IMR-90 (cell line): ENCODE data around the gene MYL6. TPM values are rescaled to one million over a fixed set of nuclear protein-coding genes. Genes with fewer than 3 reads are reported as not detected.

ENCODE experiments used
- ATAC-seq: fragments of 200-7000 bp; cut with Tn5 transposase; 2 replicates; pipeline ENCODE4 v1.9.1; 2020; ENCODE audit warnings: low read depth, mild to moderate bottlenecking, moderate library complexity
- BruUV-seq: library from RNA; stranded (reverse); fragments of 400-500 nt; replicated peaks from 2 replicates; lab custom pipeline; 2021; lab: Mats Ljungman, UMichigan
- CTCF ChIA-PET: fragments of 300-600 bp; formaldehyde crosslinking; extraction: SDS; loops from one replicate; lab custom pipeline; 2021; ENCODE audit warnings: antibody characterized with exemption; lab: Yijun Ruan, JAX
- POLR2A ChIA-PET: fragments of 300-600 bp; sonication (Branson Sonifier 250); formaldehyde crosslinking; loops from one replicate; lab custom pipeline; 2022; ENCODE audit warnings: antibody characterized with exemption; ENCODE audit not compliant: unreplicated experiment; lab: Charles Lee
- DNase-seq: peaks from one replicate; pipeline ENCODE4 v3.0.0; 2013
- H2AFZ ChIP-seq: replicated peaks from 2 replicates; pipeline ENCODE3; 2013; ENCODE audit warnings: low read length, mild to moderate bottlenecking; ENCODE audit not compliant: poor library complexity
- H2AK5ac ChIP-seq: 2 replicates; pipeline ENCODE4 v1.6.1; 2013; ENCODE audit warnings: low read depth, low read length, inconsistent platforms
- H2AK9ac ChIP-seq: replicated peaks from 2 replicates; pipeline ENCODE3; 2013; ENCODE audit warnings: mild to moderate bottlenecking, low read depth, low read length, moderate library complexity; ENCODE audit not compliant: poor library complexity
- H2BK120ac ChIP-seq: 2 replicates; pipeline ENCODE4 v1.6.1; 2013; ENCODE audit warnings: low read depth, low read length, inconsistent platforms
- H2BK15ac ChIP-seq: 3 replicates; pipeline ENCODE4 v1.6.1; 2013; ENCODE audit warnings: low read depth, low read length, inconsistent platforms
- H2BK20ac ChIP-seq: 2 replicates; pipeline ENCODE4 v1.6.1; 2013; ENCODE audit warnings: low read depth, mild to moderate bottlenecking, inconsistent platforms, low read length, moderate library complexity
- H2BK5ac ChIP-seq: 2 replicates; pipeline ENCODE4 v1.6.1; 2013; ENCODE audit warnings: mild to moderate bottlenecking, low read depth, low read length, inconsistent platforms; ENCODE audit not compliant: poor library complexity, severe bottlenecking
- H3K14ac ChIP-seq: replicated peaks from 2 replicates; pipeline ENCODE4 v1.6.1; 2013; ENCODE audit warnings: low read depth, low read length, inconsistent platforms
- H3K18ac ChIP-seq: 2 replicates; pipeline ENCODE4 v1.6.1; 2013; ENCODE audit warnings: low read depth, low read length, control low read depth
- H3K23ac ChIP-seq: 2 replicates; pipeline ENCODE4 v1.6.1; 2013; ENCODE audit warnings: low read depth, low read length, inconsistent platforms
- H3K27ac ChIP-seq: 2 replicates; pipeline ENCODE4 v1.5.1; 2013; ENCODE audit warnings: mild to moderate bottlenecking, control low read depth, low read length; ENCODE audit not compliant: insufficient read depth
- H3K27me3 ChIP-seq: 2 replicates; pipeline ENCODE4 v1.6.1; 2013; ENCODE audit warnings: low read length; ENCODE audit not compliant: control insufficient read depth, insufficient read depth
- H3K36me3 ChIP-seq: 2 replicates; pipeline ENCODE4 v1.6.1; 2013; ENCODE audit warnings: low read length, mixed read lengths; ENCODE audit not compliant: control insufficient read depth, insufficient read depth
- H3K4ac ChIP-seq: 2 replicates; pipeline ENCODE4 v1.6.1; 2013; ENCODE audit warnings: low read depth, low read length, inconsistent platforms
- H3K4me1 ChIP-seq: 2 replicates; pipeline ENCODE4 v1.6.1; 2013; ENCODE audit warnings: low read length, mixed read lengths; ENCODE audit not compliant: control insufficient read depth, insufficient read depth
- H3K4me2 ChIP-seq: 2 replicates; pipeline ENCODE4 v1.6.1; 2013; ENCODE audit warnings: low read depth, mild to moderate bottlenecking, control low read depth, low read length, moderate library complexity
- H3K4me3 ChIP-seq: 2 replicates; pipeline ENCODE4 v1.5.1; 2013; ENCODE audit warnings: low read depth, mild to moderate bottlenecking, control low read depth, low read length, moderate library complexity; ENCODE audit not compliant: insufficient read depth
- H3K56ac ChIP-seq: 2 replicates; pipeline ENCODE4 v1.6.1; 2013; ENCODE audit warnings: low read length, inconsistent platforms; ENCODE audit not compliant: insufficient read depth; ENCODE audit errors: extremely low read depth
- H3K79me1 ChIP-seq, 2 experiments: 2 replicates each; pipeline ENCODE4 v1.6.1; 2013; ENCODE audit warnings: low read length in 2 of 2, inconsistent platforms in 1 of 2, low read depth in 1 of 2
- H3K9ac ChIP-seq: 2 replicates; pipeline ENCODE4 v1.6.1; 2013; ENCODE audit warnings: low read depth, low read length, control low read depth
- H3K9me1 ChIP-seq: 2 replicates; pipeline ENCODE4 v1.6.1; 2013; ENCODE audit warnings: low read length, inconsistent platforms; ENCODE audit not compliant: insufficient read depth
- H3K9me3 ChIP-seq: 2 replicates; pipeline ENCODE4 v1.6.1; 2013; ENCODE audit warnings: low read length; ENCODE audit not compliant: control insufficient read depth, insufficient read depth
- H4K20me1 ChIP-seq: 2 replicates; pipeline ENCODE4 v1.6.1; 2013; ENCODE audit warnings: low read length, inconsistent platforms; ENCODE audit not compliant: insufficient read depth
- H4K5ac ChIP-seq: 2 replicates; pipeline ENCODE4 v1.6.1; 2013; ENCODE audit warnings: mild to moderate bottlenecking, low read depth, low read length, control low read depth
- H4K8ac ChIP-seq, 2 experiments: 2 replicates each; pipeline ENCODE4 v1.6.1; 2013; ENCODE audit warnings: low read depth in 2 of 2, low read length in 2 of 2, control low read depth in 1 of 2, inconsistent platforms in 1 of 2
- H4K91ac ChIP-seq: 2 replicates; pipeline ENCODE4 v1.6.1; 2013; ENCODE audit warnings: low read depth, low read length, inconsistent platforms; ENCODE audit not compliant: insufficient read depth
- BHLHE40 ChIP-seq: fragments of 150-350 bp; IDR thresholded peaks from 2 replicates; pipeline ENCODE4 v1.6.1; 2016; ENCODE audit warnings: mild to moderate bottlenecking, low read depth, low read length
- CEBPB ChIP-seq: IDR thresholded peaks from 2 replicates; pipeline ENCODE4 v1.6.1; 2012; ENCODE audit warnings: low read depth, low read length, improper control_type of control experiment
- CHD1 ChIP-seq: IDR thresholded peaks from 2 replicates; pipeline ENCODE4 v1.6.1; 2012; ENCODE audit warnings: low read depth, low read length, improper control_type of control experiment
- FOS ChIP-seq: fragments of 150-350 bp; IDR thresholded peaks from 2 replicates; pipeline ENCODE4 v1.6.1; 2016; ENCODE audit warnings: low read depth, low read length
- MAFK ChIP-seq: IDR thresholded peaks from 2 replicates; pipeline ENCODE4 v1.6.1; 2012; ENCODE audit warnings: low read depth, low read length, improper control_type of control experiment
- MAZ ChIP-seq: IDR thresholded peaks from 2 replicates; pipeline ENCODE4 v1.6.1; 2012; ENCODE audit warnings: low read depth, mild to moderate bottlenecking, low read length, improper control_type of control experiment, moderate library complexity, borderline replicate concordance
- MXI1 ChIP-seq: IDR thresholded peaks from 2 replicates; pipeline ENCODE4 v1.6.1; 2012; ENCODE audit warnings: low read depth, mild to moderate bottlenecking, low read length, moderate library complexity, borderline replicate concordance
- NFE2L2 ChIP-seq: fragments of 150-350 bp; IDR thresholded peaks from 2 replicates; pipeline ENCODE4 v1.6.1; 2016; ENCODE audit warnings: low read depth, mild to moderate bottlenecking, low read length
- POLR2A ChIP-seq: IDR thresholded peaks from 2 replicates; pipeline ENCODE4 v1.6.1; 2012; ENCODE audit warnings: mild to moderate bottlenecking, low read depth, low read length
- RAD21 ChIP-seq: IDR thresholded peaks from 2 replicates; pipeline ENCODE4 v1.6.1; 2012; ENCODE audit warnings: low read length, improper control_type of control experiment
- RCOR1 ChIP-seq: IDR thresholded peaks from 2 replicates; pipeline ENCODE4 v1.6.1; 2012; ENCODE audit warnings: mild to moderate bottlenecking, low read length, improper control_type of control experiment; ENCODE audit not compliant: insufficient replicate concordance
- RFX5 ChIP-seq: IDR thresholded peaks from 2 replicates; pipeline ENCODE4 v1.8.0; 2012; ENCODE audit warnings: low read depth, mild to moderate bottlenecking, low read length, moderate library complexity
- SMC3 ChIP-seq: fragments of 150-350 bp; IDR thresholded peaks from 2 replicates; pipeline ENCODE4 v1.6.1; 2016; ENCODE audit warnings: low read depth, mild to moderate bottlenecking, antibody characterized with exemption, low read length, moderate library complexity
- WGBS, 2 experiments: methylation state at CpG; one replicate each; pipeline versions ENCODE4 v1.1.5 to v1.1.7; 2013; ENCODE audit warnings: missing lambda C conversion rate in 2 of 2; ENCODE audit not compliant: insufficient read length in 1 of 2; ENCODE audit errors: extremely low coverage in 2 of 2; 5-methylcytosine and 5-hydroxymethylcytosine counted together
- dilution Hi-C: fragments of 300-500 bp; cut with HindIII; formaldehyde crosslinking; loops from one replicate; pipeline ENCODE4 v1.14.3; 2018; ENCODE audit warnings: low sequenced_read_pairs; ENCODE audit not compliant: unreplicated experiment
- in situ Hi-C: fragments of 300-500 bp; cut with MboI; formaldehyde crosslinking; loops from 3 replicates; pipeline ENCODE4 v1.14.3; 2019; ENCODE audit warnings: low sequenced_read_pairs, inconsistent platforms, mixed read lengths
- intact Hi-C: fragments of 100-400 bp; cut with micrococcal nuclease; formaldehyde crosslinking; loops from 2 replicates; pipeline ENCODE4 v1.10.0; 2022
- polyA plus RNA-seq, 3 experiments: library from polyadenylated mRNA; depleted of rRNA; stranded (reverse); fragments of >200 nt; gene quantifications; 2 replicates each; pipeline ENCODE4 v1.2.3, GENCODE V29; 2012; ENCODE audit warnings: low replicate concordance in 1 of 3
- total RNA-seq: library from RNA; depleted of rRNA; stranded (reverse); fragments of >200 nt; gene quantifications from 2 replicates; pipeline ENCODE4 v1.2.3, GENCODE V29; 2012
- TF ChIP-seq, protein P1 (sequence below): fragments of 150-350 bp; IDR thresholded peaks from 2 replicates; pipeline ENCODE4 v1.6.1; 2017; ENCODE audit warnings: mild to moderate bottlenecking, antibody characterized with exemption, low read length, low read depth
- TF ChIP-seq, protein P2 (sequence below): fragments of 150-350 bp; IDR thresholded peaks from 2 replicates; pipeline ENCODE4 v1.6.1; 2016; ENCODE audit warnings: low read depth, mild to moderate bottlenecking, low read length, moderate library complexity, borderline replicate concordance
- TF ChIP-seq, protein P3 (sequence below): conservative IDR thresholded peaks from 2 replicates; pipeline ENCODE4 v1.5.1; 2012; ENCODE audit warnings: mild to moderate bottlenecking, low read depth, low read length, improper control_type of control experiment

The MYL6 gene
- total and polyA plus RNA-seq, 2 of the 4 experiments (the other 2 are of a cell fraction) = 4,816 to 6,979 TPM

DNA sequence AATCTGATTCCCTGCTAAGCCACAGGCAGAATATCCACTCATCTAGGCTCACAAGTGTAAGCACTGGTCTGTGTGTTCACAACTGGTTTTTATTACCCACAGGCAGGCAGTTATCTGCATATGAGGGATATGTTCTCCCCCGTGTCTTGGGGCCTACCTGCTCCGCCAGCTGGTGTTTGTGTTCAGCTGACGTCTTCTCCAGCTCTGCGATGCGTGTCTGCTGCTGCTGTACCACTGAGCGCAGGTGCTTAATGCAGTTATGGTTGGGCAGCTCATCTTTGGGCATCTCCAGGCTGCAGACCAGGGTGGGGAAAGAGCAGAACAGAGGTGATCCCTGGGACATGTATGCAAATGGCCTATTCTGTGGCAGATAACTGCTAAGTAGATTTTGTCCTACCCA, 49.8 kb downstream of the MYL6 start:
- no peak overlapping the region for H2BK5ac ChIP-seq
- H4K91ac ChIP-seq = no peak overlapping the region
- dilution Hi-C loops (no loop called here), in situ Hi-C loops (no loop called here), intact Hi-C loops (no loop called here)
- no peak overlapping the region for H3K27ac ChIP-seq
- H4K8ac ChIP-seq = no peak overlapping the region
- POLR2A ChIA-PET = interaction anchor here (1.3 kb wide), 1 partner anchor 13 kb away, joined by 4 read pairs; the partner anchor contains the start of gene RNF41
- no peak overlapping the region for H3K18ac ChIP-seq
- H3K79me1 ChIP-seq = peaks cover 10 to 44% of the 10 kb centered on the region in 2 experiments
- no peak overlapping the region for H3K4me2 ChIP-seq
- H4K20me1 ChIP-seq = peaks cover 17% of the 10 kb centered on the region
- H3K9me1 ChIP-seq = no peaks in the 10 kb centered on the region; the same call in 1 of the 2 replicates
- no peak overlapping the region for H3K4me3 ChIP-seq
- no peak overlapping the region; the same call in 1 of the 2 replicates for H3K14ac ChIP-seq
- H3K56ac ChIP-seq = no peak overlapping the region
- no peak overlapping the region for H2AK9ac ChIP-seq
- H2BK120ac ChIP-seq = no peak overlapping the region
- H2AK5ac ChIP-seq = no peak overlapping the region
- WGBS, 2 experiments = 89% methylated on average over 6 of the region's 6 CpGs; no CpG with 5 or more reads in 1 of the 2 experiments
- no peak overlapping the region for H2BK20ac ChIP-seq
- H3K36me3 ChIP-seq = peaks cover 56% of the 10 kb centered on the region
- no peak overlapping the region for H3K4ac ChIP-seq
- no peak for DNase-seq
- no peak for ATAC-seq
- peaks cover 5% of the 10 kb centered on the region for H3K4me1 ChIP-seq
- H3K23ac ChIP-seq = no peak overlapping the region
- H3K9me3 ChIP-seq = no peaks in the 10 kb centered on the region
- H3K9ac ChIP-seq = no peak overlapping the region
- no peak overlapping the region for H2BK15ac ChIP-seq
- no peaks in the 10 kb centered on the region for H3K27me3 ChIP-seq
- no peak overlapping the region for H2AFZ ChIP-seq
- H4K5ac ChIP-seq = no peak overlapping the region
- BruUV-seq = no TSS peak
- CTCF ChIA-PET = interaction anchor here (1.5 kb wide), 1 partner anchor 13 kb away, joined by 6 read pairs; the partner anchor contains the start of gene RNF41
- TF ChIP-seq, protein P1, sequence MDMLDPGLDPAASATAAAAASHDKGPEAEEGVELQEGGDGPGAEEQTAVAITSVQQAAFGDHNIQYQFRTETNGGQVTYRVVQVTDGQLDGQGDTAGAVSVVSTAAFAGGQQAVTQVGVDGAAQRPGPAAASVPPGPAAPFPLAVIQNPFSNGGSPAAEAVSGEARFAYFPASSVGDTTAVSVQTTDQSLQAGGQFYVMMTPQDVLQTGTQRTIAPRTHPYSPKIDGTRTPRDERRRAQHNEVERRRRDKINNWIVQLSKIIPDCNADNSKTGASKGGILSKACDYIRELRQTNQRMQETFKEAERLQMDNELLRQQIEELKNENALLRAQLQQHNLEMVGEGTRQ = no peak
- TF ChIP-seq MAZ (no peak), FOS (no peak), POLR2A (no peak), BHLHE40 (no peak), MXI1 (no peak), RAD21 (no peak), RFX5 (no peak), MAFK (no peak), SMC3 (no peak), NFE2L2 (no peak), CEBPB (no peak), RCOR1 (no peak), CHD1 (no peak)
- TF ChIP-seq, protein P2, sequence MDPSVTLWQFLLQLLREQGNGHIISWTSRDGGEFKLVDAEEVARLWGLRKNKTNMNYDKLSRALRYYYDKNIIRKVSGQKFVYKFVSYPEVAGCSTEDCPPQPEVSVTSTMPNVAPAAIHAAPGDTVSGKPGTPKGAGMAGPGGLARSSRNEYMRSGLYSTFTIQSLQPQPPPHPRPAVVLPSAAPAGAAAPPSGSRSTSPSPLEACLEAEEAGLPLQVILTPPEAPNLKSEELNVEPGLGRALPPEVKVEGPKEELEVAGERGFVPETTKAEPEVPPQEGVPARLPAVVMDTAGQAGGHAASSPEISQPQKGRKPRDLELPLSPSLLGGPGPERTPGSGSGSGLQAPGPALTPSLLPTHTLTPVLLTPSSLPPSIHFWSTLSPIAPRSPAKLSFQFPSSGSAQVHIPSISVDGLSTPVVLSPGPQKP = no peak
- TF ChIP-seq, protein P3, sequence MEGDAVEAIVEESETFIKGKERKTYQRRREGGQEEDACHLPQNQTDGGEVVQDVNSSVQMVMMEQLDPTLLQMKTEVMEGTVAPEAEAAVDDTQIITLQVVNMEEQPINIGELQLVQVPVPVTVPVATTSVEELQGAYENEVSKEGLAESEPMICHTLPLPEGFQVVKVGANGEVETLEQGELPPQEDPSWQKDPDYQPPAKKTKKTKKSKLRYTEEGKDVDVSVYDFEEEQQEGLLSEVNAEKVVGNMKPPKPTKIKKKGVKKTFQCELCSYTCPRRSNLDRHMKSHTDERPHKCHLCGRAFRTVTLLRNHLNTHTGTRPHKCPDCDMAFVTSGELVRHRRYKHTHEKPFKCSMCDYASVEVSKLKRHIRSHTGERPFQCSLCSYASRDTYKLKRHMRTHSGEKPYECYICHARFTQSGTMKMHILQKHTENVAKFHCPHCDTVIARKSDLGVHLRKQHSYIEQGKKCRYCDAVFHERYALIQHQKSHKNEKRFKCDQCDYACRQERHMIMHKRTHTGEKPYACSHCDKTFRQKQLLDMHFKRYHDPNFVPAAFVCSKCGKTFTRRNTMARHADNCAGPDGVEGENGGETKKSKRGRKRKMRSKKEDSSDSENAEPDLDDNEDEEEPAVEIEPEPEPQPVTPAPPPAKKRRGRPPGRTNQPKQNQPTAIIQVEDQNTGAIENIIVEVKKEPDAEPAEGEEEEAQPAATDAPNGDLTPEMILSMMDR = no peak
